ENCODE measurements around the gene HP1BP3. TPM values are rescaled to one million over a fixed set of nuclear protein-coding genes. Genes with fewer than 3 reads are reported as not detected.

The HP1BP3 gene
- total RNA-seq, 1 donor, result 258 TPM

- peak overlapping the region; percentile 59 for H3K4me3 ChIP-seq (ENCODE audit: low read depth, low read length)
- DNase-seq (ENCODE audit: low read depth), result peak; percentile 96
- peak; percentile 78 for TF ChIP-seq CTCF (IDR thresholded peaks at IDR 0.05; ENCODE audit: insufficient read depth, low read depth, low read length)
These were observed 90.4 kb downstream of the HP1BP3 start for GRCh38 chr1:20696397-20697333.

GRCh38 chr1:20695515-20695914 is 91.6 kb downstream of the HP1BP3 start:
- no peak for TF ChIP-seq CTCF (IDR thresholded peaks at IDR 0.05; ENCODE audit: insufficient read depth, low read depth, low read length)
- no peak for DNase-seq (ENCODE audit: low read depth)
- no peak overlapping the region for H3K4me3 ChIP-seq (ENCODE audit: low read depth, low read length)

GRCh38 chr1:20693623-20694022 is 93.5 kb downstream of the HP1BP3 start:
- no peak for TF ChIP-seq CTCF (IDR thresholded peaks at IDR 0.05; ENCODE audit: insufficient read depth, low read depth, low read length)
- no peak for DNase-seq (ENCODE audit: low read depth)
- H3K4me3 ChIP-seq (ENCODE audit: low read depth, low read length), result no peak overlapping the region

Other genes with a start within 250 kb of the HP1BP3 start
- under 0.01 TPM in 1 of 2 replicates, not detected in the other for gene FAM43B, start 234.7 kb downstream of the HP1BP3 start, total RNA-seq
- gene CDA, start 198.2 kb downstream of the HP1BP3 start, total RNA-seq, result 1.9 and 3.0 TPM in 2 replicates
- gene PINK1, start 153.8 kb downstream of the HP1BP3 start, total RNA-seq, result 61.3 and 64.4 TPM in 2 replicates
- 164 and 203 TPM in 2 replicates for gene DDOST, start 125.9 kb downstream of the HP1BP3 start, total RNA-seq
- 0.64 and 2.2 TPM in 2 replicates for gene KIF17, start 69.3 kb downstream of the HP1BP3 start, total RNA-seq
- gene SH2D5, start 54.6 kb downstream of the HP1BP3 start, total RNA-seq, result 3.9 and 4.3 TPM in 2 replicates